K562 (cell line): ENCODE measurements around the gene SNRNP70. TPM values are rescaled to one million over a fixed set of nuclear protein-coding genes. Genes with fewer than 3 reads are reported as not detected.

Experiments
- GABPA ChIP-seq: fragments of 200-800 bp; sonication (Bioruptor generic); conservative IDR thresholded peaks from 2 replicates; pipeline ENCODE4 v1.6.1; 2016; ENCODE audit warnings: low read depth, missing genetic modification characterization, missing compliant biosample characterization
- HNRNPK ChIP-seq: fragments of 200-400 bp; formaldehyde crosslinking; IDR thresholded peaks from one replicate; pipeline ENCODE4 v1.6.1; 2018; ENCODE audit warnings: mild to moderate bottlenecking, low read depth, low read length; ENCODE audit not compliant: poor library complexity, severe bottlenecking
- MAFK ChIP-seq: IDR thresholded peaks from 2 replicates; pipeline ENCODE4 v1.6.1; 2011; ENCODE audit warnings: low read length, improper control_type of control experiment
- NCOA1 ChIP-seq: fragments of 450-650 bp; IDR thresholded peaks from 2 replicates; pipeline ENCODE4 v1.6.1; 2016; ENCODE audit warnings: low read depth
- NFIC ChIP-seq: fragments of 450-650 bp; IDR thresholded peaks from 2 replicates; pipeline ENCODE4 v1.6.1; 2017; ENCODE audit warnings: mild to moderate bottlenecking, inconsistent platforms
- NUFIP1 ChIP-seq: fragments of 450-650 bp; IDR thresholded peaks from 2 replicates; pipeline ENCODE4 v1.6.1; 2018; ENCODE audit not compliant: partially characterized antibody
- SAFB2 ChIP-seq: fragments of 200-400 bp; formaldehyde crosslinking; IDR thresholded peaks from 2 replicates; pipeline ENCODE4 v1.6.1; 2018; ENCODE audit warnings: borderline replicate concordance, low read length, low read depth, moderate library complexity; ENCODE audit not compliant: severe bottlenecking
- SMARCB1 ChIP-seq: IDR thresholded peaks from 2 replicates; pipeline ENCODE4 v1.6.1; 2011; ENCODE audit warnings: improper control_type of control experiment, low read depth; ENCODE audit not compliant: insufficient read length
- SNIP1 ChIP-seq: fragments of 450-650 bp; IDR thresholded peaks from 2 replicates; pipeline ENCODE4 v1.7.1; 2017; ENCODE audit warnings: low read depth, mild to moderate bottlenecking
- ZNF124 ChIP-seq: sonication (generic); formaldehyde crosslinking; IDR thresholded peaks from 2 replicates; pipeline ENCODE4 v1.8.1; 2022; ENCODE audit warnings: missing genetic modification reagents
- ZNF384 ChIP-seq: IDR thresholded peaks from 2 replicates; pipeline ENCODE4 v1.6.1; 2012; ENCODE audit warnings: low read depth, low read length, improper control_type of control experiment
- polyA plus RNA-seq, 8 experiments: library from polyadenylated mRNA; depleted of rRNA in 4 of 8; stranded (reverse) in 5 of 8; unstranded in 3 of 8; fragments of >200 nt; fragmentation: Nextera tagmentation in 2 of 8; fragmentation: Illumina TruSeq in 1 of 8; extraction: Ambion mirVana in 2 of 8; extraction: Trizol in 1 of 8; gene quantifications; 2 replicates each; pipeline versions ENCODE4 v1.2.1 to v1.2.3, GENCODE V29; 2011 to 2014; ENCODE audit warnings: inconsistent platforms in 1 of 8, missing spikeins in 1 of 8
- total RNA-seq, 7 experiments: library from RNA; depleted of rRNA in 6 of 7; stranded (reverse); fragments of >200 nt in 6 of 7; fragmentation: Illumina TruSeq in 2 of 7; extraction: Trizol in 2 of 7; gene quantifications; 2 replicates each; pipeline versions ENCODE4 v1.2.1 to v1.2.3, GENCODE V29; 2011 to 2021; ENCODE audit warnings: low replicate concordance in 1 of 7
- TF ChIP-seq, protein P1 (sequence below): fragments of 450-650 bp; IDR thresholded peaks from 2 replicates; pipeline ENCODE4 v1.6.1; 2018; ENCODE audit not compliant: partially characterized antibody
- TF ChIP-seq, protein P2 (sequence below): IDR thresholded peaks from 2 replicates; pipeline ENCODE4 v1.6.1; 2014; ENCODE audit warnings: antibody characterized with exemption
- TF ChIP-seq, protein P3 (sequence below): fragments of 250-450 bp; sonication (Bioruptor Pico); IDR thresholded peaks from 2 replicates; pipeline ENCODE4 v1.9.0; 2021; ENCODE audit warnings: mild to moderate bottlenecking, inconsistent platforms
- TF ChIP-seq, protein P4 (sequence below): fragments of 200-800 bp; sonication (Bioruptor generic); IDR thresholded peaks from 2 replicates; pipeline ENCODE4 v1.6.1; 2017; ENCODE audit warnings: missing genetic modification characterization, missing compliant biosample characterization
- TF ChIP-seq, protein P5 (sequence below): sonication (generic); formaldehyde crosslinking; IDR thresholded peaks from 2 replicates; pipeline ENCODE4 v1.8.0; 2022; ENCODE audit warnings: missing genetic modification reagents, mild to moderate bottlenecking, moderate library complexity, borderline replicate concordance

The SNRNP70 gene
- total and polyA plus RNA-seq, 9 of the 15 experiments (the other 6 are each of a cell fraction or from before 2014, with no cell fraction given), result 2.8 to 496 (median 136) TPM

DNA sequence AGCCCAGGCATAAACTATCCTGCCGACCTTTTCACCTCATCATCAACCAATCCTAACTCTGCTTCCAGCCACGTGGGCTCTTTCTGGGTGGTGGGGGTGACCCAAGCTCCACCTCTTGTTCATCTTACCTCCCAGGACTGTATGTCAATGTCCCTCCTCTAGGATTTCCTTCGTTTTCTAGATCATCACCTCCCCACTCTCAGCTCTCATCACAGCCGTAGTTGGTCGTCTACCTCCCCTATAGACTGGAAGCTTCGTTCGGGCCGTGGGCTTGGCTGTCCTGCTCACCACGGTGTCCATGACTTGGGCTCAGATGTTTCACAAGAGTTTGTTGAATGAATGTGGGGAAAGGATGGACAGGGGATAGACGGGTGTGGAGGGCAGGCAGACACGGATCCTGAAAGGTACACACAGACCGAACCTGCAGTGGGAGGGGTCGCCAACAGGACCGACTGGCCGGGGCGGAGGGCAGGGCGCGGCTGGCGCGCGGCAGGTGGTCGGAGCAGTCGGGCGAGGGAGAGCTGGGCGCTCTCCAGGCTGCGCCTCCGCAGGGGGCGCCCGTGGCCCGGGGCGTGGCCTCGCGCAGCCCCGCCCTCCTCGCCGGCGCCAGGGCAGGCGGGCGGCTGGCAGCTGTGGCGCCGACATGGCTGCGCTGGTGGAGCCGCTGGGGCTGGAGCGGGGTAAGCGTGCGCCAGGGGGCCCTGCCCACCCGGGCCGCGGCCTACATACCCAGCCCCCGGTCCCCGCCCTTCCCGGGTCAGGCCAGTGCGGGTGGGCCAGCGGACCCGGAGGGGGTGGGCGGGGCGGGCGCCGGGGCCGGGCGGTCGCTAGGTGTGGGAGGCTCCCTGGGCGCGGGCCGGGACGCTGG, 28.7 kb downstream of the SNRNP70 start, which contains the start of gene LIN7B (continued):
- TF ChIP-seq, protein P1, sequence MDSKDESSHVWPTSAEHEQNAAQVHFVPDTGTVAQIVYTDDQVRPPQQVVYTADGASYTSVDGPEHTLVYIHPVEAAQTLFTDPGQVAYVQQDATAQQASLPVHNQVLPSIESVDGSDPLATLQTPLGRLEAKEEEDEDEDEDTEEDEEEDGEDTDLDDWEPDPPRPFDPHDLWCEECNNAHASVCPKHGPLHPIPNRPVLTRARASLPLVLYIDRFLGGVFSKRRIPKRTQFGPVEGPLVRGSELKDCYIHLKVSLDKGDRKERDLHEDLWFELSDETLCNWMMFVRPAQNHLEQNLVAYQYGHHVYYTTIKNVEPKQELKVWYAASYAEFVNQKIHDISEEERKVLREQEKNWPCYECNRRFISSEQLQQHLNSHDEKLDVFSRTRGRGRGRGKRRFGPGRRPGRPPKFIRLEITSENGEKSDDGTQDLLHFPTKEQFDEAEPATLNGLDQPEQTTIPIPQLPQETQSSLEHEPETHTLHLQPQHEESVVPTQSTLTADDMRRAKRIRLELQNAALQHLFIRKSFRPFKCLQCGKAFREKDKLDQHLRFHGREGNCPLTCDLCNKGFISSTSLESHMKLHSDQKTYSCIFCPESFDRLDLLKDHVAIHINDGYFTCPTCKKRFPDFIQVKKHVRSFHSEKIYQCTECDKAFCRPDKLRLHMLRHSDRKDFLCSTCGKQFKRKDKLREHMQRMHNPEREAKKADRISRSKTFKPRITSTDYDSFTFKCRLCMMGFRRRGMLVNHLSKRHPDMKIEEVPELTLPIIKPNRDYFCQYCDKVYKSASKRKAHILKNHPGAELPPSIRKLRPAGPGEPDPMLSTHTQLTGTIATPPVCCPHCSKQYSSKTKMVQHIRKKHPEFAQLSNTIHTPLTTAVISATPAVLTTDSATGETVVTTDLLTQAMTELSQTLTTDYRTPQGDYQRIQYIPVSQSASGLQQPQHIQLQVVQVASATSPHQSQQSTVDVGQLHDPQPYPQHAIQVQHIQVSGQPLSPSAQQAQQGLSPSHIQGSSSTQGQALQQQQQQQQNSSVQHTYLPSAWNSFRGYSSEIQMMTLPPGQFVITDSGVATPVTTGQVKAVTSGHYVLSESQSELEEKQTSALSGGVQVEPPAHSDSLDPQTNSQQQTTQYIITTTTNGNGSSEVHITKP, result peak; percentile 29
- TF ChIP-seq, protein P2, sequence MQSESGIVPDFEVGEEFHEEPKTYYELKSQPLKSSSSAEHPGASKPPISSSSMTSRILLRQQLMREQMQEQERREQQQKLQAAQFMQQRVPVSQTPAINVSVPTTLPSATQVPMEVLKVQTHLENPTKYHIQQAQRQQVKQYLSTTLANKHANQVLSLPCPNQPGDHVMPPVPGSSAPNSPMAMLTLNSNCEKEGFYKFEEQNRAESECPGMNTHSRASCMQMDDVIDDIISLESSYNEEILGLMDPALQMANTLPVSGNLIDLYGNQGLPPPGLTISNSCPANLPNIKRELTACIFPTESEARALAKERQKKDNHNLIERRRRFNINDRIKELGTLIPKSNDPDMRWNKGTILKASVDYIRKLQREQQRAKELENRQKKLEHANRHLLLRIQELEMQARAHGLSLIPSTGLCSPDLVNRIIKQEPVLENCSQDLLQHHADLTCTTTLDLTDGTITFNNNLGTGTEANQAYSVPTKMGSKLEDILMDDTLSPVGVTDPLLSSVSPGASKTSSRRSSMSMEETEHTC, result no peak
- no peak for TF ChIP-seq MAFK
- no peak for TF ChIP-seq SAFB2
- no peak for TF ChIP-seq HNRNPK
- TF ChIP-seq, protein P3, sequence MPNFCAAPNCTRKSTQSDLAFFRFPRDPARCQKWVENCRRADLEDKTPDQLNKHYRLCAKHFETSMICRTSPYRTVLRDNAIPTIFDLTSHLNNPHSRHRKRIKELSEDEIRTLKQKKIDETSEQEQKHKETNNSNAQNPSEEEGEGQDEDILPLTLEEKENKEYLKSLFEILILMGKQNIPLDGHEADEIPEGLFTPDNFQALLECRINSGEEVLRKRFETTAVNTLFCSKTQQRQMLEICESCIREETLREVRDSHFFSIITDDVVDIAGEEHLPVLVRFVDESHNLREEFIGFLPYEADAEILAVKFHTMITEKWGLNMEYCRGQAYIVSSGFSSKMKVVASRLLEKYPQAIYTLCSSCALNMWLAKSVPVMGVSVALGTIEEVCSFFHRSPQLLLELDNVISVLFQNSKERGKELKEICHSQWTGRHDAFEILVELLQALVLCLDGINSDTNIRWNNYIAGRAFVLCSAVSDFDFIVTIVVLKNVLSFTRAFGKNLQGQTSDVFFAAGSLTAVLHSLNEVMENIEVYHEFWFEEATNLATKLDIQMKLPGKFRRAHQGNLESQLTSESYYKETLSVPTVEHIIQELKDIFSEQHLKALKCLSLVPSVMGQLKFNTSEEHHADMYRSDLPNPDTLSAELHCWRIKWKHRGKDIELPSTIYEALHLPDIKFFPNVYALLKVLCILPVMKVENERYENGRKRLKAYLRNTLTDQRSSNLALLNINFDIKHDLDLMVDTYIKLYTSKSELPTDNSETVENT (CRISPR knock-in tag), result peak; percentile 71; the same call in 1 of the 2 replicates
- no peak for TF ChIP-seq ZNF384
- no peak for TF ChIP-seq GABPA (tag)
- no peak for TF ChIP-seq NUFIP1
- no peak for TF ChIP-seq SNIP1
- TF ChIP-seq, protein P4, sequence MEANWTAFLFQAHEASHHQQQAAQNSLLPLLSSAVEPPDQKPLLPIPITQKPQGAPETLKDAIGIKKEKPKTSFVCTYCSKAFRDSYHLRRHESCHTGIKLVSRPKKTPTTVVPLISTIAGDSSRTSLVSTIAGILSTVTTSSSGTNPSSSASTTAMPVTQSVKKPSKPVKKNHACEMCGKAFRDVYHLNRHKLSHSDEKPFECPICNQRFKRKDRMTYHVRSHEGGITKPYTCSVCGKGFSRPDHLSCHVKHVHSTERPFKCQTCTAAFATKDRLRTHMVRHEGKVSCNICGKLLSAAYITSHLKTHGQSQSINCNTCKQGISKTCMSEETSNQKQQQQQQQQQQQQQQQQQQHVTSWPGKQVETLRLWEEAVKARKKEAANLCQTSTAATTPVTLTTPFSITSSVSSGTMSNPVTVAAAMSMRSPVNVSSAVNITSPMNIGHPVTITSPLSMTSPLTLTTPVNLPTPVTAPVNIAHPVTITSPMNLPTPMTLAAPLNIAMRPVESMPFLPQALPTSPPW, result peak; percentile 53
- TF ChIP-seq ZNF124 (CRISPR knock-in tag), result no peak
- TF ChIP-seq NFIC, result peak; percentile 45
- TF ChIP-seq SMARCB1, result no peak
- TF ChIP-seq, protein P5, sequence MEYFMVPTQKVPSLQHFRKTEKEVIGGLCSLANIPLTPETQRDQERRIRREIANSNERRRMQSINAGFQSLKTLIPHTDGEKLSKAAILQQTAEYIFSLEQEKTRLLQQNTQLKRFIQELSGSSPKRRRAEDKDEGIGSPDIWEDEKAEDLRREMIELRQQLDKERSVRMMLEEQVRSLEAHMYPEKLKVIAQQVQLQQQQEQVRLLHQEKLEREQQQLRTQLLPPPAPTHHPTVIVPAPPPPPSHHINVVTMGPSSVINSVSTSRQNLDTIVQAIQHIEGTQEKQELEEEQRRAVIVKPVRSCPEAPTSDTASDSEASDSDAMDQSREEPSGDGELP (CRISPR knock-in tag), result peak; percentile 83; the same call in 1 of the 2 replicates
- 0 out of 2 replicates have a peak, but pooled peaks have one; percentile 15 for TF ChIP-seq NCOA1
